ACC112 (cell line): ENCODE results near the gene PMEL.

Experiments
- H2AFZ ChIP-seq: fragments of 200-600 bp; sonication (generic); one replicate; pipeline ENCODE4 v1.6.0; 2017; ENCODE audit warnings: antibody characterized with exemption, low read length; ENCODE audit not compliant: unreplicated experiment
- H3K27ac ChIP-seq: fragments of 200-600 bp; sonication (generic); 2 replicates; pipeline ENCODE4 v1.5.1; 2014; ENCODE audit warnings: low read depth, mild to moderate bottlenecking, antibody characterized with exemption, low read length, moderate library complexity
- H3K27me3 ChIP-seq: fragments of 200-600 bp; sonication (generic); 2 replicates; pipeline ENCODE4 v1.6.1; 2014; ENCODE audit warnings: mild to moderate bottlenecking, antibody characterized with exemption, low read length, moderate library complexity, mixed read lengths; ENCODE audit not compliant: insufficient read depth
- H3K36me3 ChIP-seq: fragments of 200-600 bp; sonication (generic); 2 replicates; pipeline ENCODE4 v1.6.1; 2016; ENCODE audit warnings: mild to moderate bottlenecking, antibody characterized with exemption, low read length, moderate library complexity, mixed read lengths; ENCODE audit not compliant: insufficient read depth
- H3K4me1 ChIP-seq: fragments of 200-600 bp; sonication (generic); one replicate; pipeline ENCODE4 v1.6.1; 2016; ENCODE audit warnings: low read length, mixed read lengths; ENCODE audit not compliant: insufficient read depth, unreplicated experiment, control insufficient read depth
- H3K4me3 ChIP-seq: fragments of 200-600 bp; sonication (generic); 2 replicates; pipeline ENCODE4 v1.5.1; 2014; ENCODE audit warnings: mild to moderate bottlenecking, low read depth, low read length
- H3K79me2 ChIP-seq: fragments of 200-600 bp; sonication (generic); one replicate; pipeline ENCODE4 v1.6.0; 2016; ENCODE audit warnings: low read length; ENCODE audit not compliant: control insufficient read depth, unreplicated experiment, insufficient read depth

The PMEL gene

GRCh38 chr12:55970775-55971174 lies 4.9 kb upstream of the PMEL start:
- Histone ChIP-seq H3K4me3 (peak overlapping the region; percentile 80), H2AFZ (no peak overlapping the region), H3K27ac (peak overlapping the region; percentile 98), H3K4me1 (peaks cover 59% of the 10 kb centered on the region), H3K27me3 (no peaks in the 10 kb centered on the region), H3K79me2 (peaks cover 52% of the 10 kb centered on the region), H3K36me3 (peaks cover 18% of the 10 kb centered on the region; the same call in 1 of the 2 replicates)

- peaks cover 40% of the 10 kb centered on the region for H3K79me2 ChIP-seq
- no peak overlapping the region for H3K4me3 ChIP-seq
- peak overlapping the region; percentile 98 for H3K27ac ChIP-seq
- H3K36me3 ChIP-seq, result peaks cover 18% of the 10 kb centered on the region; the same call in 1 of the 2 replicates
- no peak overlapping the region for H2AFZ ChIP-seq
- no peaks in the 10 kb centered on the region for H3K27me3 ChIP-seq
- H3K4me1 ChIP-seq, result peaks cover 53% of the 10 kb centered on the region
These were observed 3.5 kb upstream of the PMEL start for GRCh38 chr12:55969356-55969755.

DNA sequence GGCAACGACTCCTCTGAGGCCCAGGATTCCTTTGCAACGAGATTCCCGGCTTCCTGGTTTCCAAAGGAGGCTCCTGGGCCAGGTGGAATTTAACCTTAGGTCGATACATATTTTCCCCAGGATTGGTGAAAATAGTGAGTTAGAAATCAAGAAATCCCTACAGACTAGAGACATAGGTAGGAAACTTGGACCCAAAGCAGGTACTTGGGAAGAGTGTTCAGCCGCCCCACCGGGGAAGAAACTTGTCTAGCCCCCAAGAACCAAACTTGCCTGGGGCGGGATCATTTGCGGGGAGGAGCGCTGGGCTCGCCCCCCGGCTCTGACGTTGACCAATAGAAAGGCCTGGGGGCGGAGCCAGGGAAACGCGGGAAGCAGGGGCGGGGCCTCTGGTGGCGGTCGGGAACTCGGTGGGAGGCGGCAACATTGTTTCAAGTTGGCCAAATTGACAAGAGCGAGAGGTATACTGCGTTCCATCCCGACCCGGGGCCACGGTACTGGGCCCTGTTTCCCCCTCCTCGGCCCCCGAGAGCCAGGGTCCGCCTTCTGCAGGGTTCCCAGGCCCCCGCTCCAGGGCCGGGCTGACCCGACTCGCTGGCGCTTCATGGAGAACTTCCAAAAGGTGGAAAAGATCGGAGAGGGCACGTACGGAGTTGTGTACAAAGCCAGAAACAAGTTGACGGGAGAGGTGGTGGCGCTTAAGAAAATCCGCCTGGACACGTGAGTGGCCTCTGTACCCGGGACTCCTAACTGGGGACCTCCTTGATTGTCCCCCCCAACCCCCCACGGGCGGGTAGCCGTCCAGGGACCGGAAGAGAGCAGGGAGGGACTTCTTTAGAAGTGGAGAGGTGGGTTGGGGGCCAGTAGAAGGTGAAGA lies 803 bp upstream of the PMEL start, which contains the start of gene CDK2:
Gene CDK2 (plus strand): TSS at position 423 of the 874 bp plus-strand sequence. CDS start 179 bp downstream, at position 602.
- Histone ChIP-seq H3K36me3 (peaks cover 16% of the 10 kb centered on the region; the same call in 1 of the 2 replicates), H2AFZ (peak within 1 kb of the TSS; percentile 69), H3K27ac (peak within 1 kb of the TSS; percentile 98), H3K4me3 (peak within 1 kb of the TSS; percentile 90), H3K27me3 (no peaks in the 10 kb centered on the region), H3K4me1 (peaks cover 41% of the 10 kb centered on the region), H3K79me2 (peaks cover 36% of the 10 kb centered on the region)

DNA sequence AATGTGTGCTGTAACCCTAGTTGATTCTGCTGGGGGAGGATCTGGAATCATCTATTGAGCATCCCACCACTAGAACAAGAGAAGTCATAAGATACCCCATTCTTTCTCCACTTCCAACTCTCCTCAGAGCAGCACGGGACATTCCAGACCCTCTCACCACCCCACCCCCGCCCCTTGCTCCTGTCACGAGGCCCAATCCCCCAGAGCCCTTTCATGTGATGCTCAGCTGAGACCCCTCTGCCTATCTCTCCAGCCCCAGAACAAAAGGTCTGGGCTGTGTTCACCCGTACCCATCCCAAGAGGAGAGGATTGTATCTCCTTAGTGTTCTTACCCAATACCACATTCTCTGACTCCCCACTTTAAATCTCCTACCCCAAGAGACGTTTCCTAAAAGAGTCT lies 602 bp downstream of the PMEL start:
- H3K79me2 ChIP-seq, result peaks cover 32% of the 10 kb centered on the region
- H3K27me3 ChIP-seq, result no peaks in the 10 kb centered on the region
- peaks cover 7% of the 10 kb centered on the region; the same call in 1 of the 2 replicates for H3K36me3 ChIP-seq
- no peak overlapping the region for H3K27ac ChIP-seq
- H2AFZ ChIP-seq, result no peak overlapping the region
- no peak overlapping the region for H3K4me3 ChIP-seq
- H3K4me1 ChIP-seq, result peaks cover 27% of the 10 kb centered on the region

DNA sequence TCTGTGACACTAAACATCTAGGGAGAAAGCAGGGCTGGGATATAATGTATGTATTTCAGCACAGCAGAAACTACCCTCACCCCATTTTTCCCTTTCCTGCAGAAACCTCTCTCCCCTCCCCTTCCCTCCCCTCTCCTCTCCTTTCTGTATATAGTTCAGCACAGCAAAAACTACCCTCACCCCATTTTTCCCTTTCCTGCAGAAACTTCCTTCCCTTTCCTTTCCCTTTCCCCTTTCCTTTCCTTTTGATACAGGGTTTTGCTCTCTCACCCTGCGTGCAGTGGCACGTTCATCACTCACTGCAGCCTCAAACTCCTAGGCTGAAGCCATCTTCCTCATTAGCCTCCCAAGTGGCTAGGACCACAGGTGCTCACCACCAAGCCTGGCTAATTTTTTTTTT lies 2.1 kb downstream of the PMEL start:
- Histone ChIP-seq H3K4me1 (peaks cover 16% of the 10 kb centered on the region), H3K79me2 (peaks cover 21% of the 10 kb centered on the region), H3K4me3 (no peak overlapping the region), H2AFZ (no peak overlapping the region), H3K36me3 (peaks cover 4% of the 10 kb centered on the region; the same call in 1 of the 2 replicates), H3K27ac (no peak overlapping the region), H3K27me3 (no peaks in the 10 kb centered on the region)

DNA sequence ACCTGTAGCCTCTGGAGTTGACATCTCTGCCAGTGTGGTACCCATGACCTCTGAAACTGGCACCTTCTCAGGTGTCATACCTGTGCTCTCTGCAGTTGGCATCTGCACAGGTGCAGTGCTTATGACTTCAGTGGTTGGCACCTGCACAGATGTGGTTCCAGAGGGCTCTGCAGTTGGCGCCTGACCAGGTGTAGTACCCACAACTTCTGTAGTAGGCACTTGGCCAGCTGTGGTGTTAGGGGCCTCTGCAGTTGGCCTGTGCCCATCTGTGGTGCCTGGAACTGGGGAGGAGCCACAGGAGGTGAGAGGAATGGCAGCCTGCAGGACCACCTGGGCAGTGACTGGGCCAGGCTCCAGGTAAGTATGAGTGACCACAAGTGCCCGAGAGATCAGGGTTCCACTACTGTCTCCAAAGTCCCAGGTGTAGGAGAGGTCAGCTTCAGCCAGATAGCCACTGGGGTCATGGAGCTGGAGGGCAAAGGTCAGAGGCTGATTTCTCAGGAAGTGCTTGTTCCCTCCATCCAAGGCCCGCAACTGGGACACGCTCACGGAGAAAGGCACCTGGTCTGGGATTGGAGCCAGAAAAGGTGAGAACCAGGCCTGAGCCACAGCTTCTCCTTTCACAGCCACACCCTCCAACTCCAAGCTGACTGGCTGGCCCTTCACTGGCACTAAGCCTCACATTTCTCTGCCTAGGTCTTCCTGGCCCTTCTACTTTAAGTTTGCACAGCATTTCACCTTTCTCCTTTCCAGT lies 8.6 kb downstream of the PMEL start:
- Histone ChIP-seq H3K27me3 (no peaks in the 10 kb centered on the region), H3K36me3 (no peaks in the 10 kb centered on the region), H2AFZ (no peak overlapping the region), H3K4me3 (no peak overlapping the region), H3K27ac (no peak overlapping the region), H3K79me2 (no peaks in the 10 kb centered on the region), H3K4me1 (peaks cover 10% of the 10 kb centered on the region)

DNA sequence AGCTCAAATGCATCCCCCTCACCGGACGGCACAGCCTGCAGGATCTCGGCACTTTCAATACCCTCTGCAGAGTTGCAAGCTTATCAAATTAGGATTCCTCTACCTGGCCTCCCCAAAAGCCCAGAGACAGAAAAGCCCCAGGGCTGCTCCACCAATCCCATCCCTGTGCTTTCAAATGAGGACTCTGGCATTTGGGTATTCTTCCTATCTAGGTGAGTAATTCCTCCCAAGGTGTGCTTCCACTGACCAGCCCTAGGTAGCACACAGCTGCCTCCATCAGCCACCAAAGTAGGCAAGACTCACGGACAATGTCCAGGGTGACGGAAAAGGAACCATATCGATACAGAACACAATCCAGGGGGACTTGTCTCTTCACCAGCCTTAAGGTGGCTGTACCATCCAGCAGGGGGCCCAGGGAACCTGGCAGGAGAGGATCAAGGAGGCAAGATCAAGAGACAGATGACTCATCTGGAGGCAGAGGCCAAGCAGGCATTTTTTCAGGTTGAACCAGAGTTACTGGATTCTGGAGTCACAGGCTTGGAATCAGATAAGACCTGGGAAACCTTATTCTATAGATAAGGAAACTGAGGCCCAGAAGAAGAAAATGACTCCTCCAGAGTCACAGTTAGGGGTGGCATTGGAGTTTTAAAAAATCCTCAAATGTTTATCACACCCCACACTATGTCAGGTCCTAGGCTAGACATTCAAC lies 9.9 kb downstream of the PMEL start:
- H3K4me1 ChIP-seq, result peaks cover 10% of the 10 kb centered on the region
- no peak overlapping the region for H2AFZ ChIP-seq
- H3K36me3 ChIP-seq, result peaks cover 10% of the 10 kb centered on the region
- no peak overlapping the region for H3K4me3 ChIP-seq
- no peaks in the 10 kb centered on the region for H3K27me3 ChIP-seq
- no peaks in the 10 kb centered on the region for H3K79me2 ChIP-seq
- no peak overlapping the region for H3K27ac ChIP-seq

DNA sequence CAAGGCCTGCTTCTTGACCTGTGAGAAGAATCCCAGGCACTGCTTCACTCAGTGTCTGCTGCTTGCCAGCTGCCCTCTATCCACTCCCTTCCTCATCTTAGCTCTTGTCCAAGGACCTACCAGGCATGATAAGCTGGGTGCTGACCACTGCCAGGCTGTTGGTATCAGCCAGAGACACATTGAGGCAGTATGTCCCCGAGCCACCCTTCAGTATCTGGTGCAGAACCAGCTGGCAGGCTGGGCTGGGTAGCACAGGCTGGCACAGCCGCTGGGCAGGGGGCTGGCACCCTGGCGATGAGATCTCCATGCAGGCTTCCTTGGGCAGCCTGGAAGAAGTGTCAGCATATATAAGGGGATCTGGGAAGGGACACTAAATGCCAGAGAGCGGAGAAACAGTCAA lies 10.5 kb downstream of the PMEL start:
- Histone ChIP-seq H3K27me3 (no peaks in the 10 kb centered on the region), H2AFZ (no peak overlapping the region), H3K36me3 (peaks cover 10% of the 10 kb centered on the region), H3K4me1 (peaks cover 10% of the 10 kb centered on the region), H3K27ac (no peak overlapping the region), H3K4me3 (no peak overlapping the region), H3K79me2 (no peaks in the 10 kb centered on the region)

- no peaks in the 10 kb centered on the region for H3K27me3 ChIP-seq
- H3K4me1 ChIP-seq, result no peaks in the 10 kb centered on the region
- H3K4me3 ChIP-seq, result no peak overlapping the region
- H3K79me2 ChIP-seq, result no peaks in the 10 kb centered on the region
- H3K27ac ChIP-seq, result no peak overlapping the region
- peaks cover 13% of the 10 kb centered on the region for H3K36me3 ChIP-seq
- no peak overlapping the region for H2AFZ ChIP-seq
These were observed 19.3 kb downstream of the PMEL start for GRCh38 chr12:55946553-55946952.

DNA sequence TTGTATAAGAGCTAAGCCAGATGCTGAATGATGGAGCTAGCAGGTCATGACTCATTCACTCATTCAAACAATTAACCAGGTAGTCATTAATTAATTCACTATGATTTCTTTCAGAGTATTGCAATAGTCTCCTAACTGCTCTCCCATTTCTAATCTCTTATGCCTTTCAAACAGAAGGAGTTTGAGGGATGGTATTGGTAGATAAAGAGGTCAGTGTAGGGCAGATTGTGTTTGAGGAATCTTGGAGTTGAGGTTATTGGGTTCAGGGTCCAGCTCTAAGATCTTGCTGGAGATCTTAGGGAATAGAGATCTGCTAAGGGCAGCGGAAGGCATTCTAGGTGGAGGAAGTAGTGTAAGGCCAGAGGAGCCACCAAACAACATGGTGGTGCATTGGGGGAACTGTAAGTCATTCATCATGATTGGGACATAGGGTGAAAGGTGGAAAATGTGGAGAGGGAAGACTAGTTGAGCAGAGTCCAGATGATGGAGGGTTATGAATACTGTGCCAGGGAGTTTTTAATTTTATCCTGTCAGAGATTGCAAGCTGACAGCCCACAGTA lies 23.2 kb downstream of the PMEL start:
- no peaks in the 10 kb centered on the region for H3K27me3 ChIP-seq
- no peaks in the 10 kb centered on the region for H3K79me2 ChIP-seq
- H3K4me1 ChIP-seq, result peaks cover 10% of the 10 kb centered on the region
- no peak overlapping the region for H3K4me3 ChIP-seq
- no peak overlapping the region for H3K27ac ChIP-seq
- H2AFZ ChIP-seq, result no peak overlapping the region
- peaks cover 16% of the 10 kb centered on the region for H3K36me3 ChIP-seq
